Measurements from ENCODE around the gene CAMLG.

GRCh38 chr5:134793111-134793510, 54.8 kb downstream of the CAMLG start:
- no peak for TF ChIP-seq CTCF (optimal IDR thresholded peaks at IDR 0.05 in 1 of 3, IDR thresholded peaks at IDR 0.05 in 1 of 3, conservative IDR thresholded peaks at IDR 0.05 in 1 of 3; ENCODE audit: extremely low read depth in 1 of 3, insufficient read depth in 2 of 3, low read length in 3 of 3)
- no peak for TF ChIP-seq EZH2 (IDR thresholded peaks at IDR 0.05; ENCODE audit: low read length)
